ENCODE measurements around the gene PCF11.

PCF11 gene

GRCh38 chr11:83156144-83156995, 561 bp upstream of the PCF11 start:
- DNase-seq (ENCODE audit: low spot score): peak; percentile 100

- DNase-seq (ENCODE audit: low spot score): peak; percentile 57
Observed at GRCh38 chr11:83157594-83158356, 844 bp downstream of the PCF11 start.

- DNase-seq (ENCODE audit: low spot score): no peak
Observed at GRCh38 chr11:83158357-83158786, 1.4 kb downstream of the PCF11 start.

- no peak for DNase-seq (ENCODE audit: low spot score)
Observed at GRCh38 chr11:83158965-83159901, 2.3 kb downstream of the PCF11 start.

- no peak for DNase-seq (ENCODE audit: low spot score)
Observed at GRCh38 chr11:83159902-83160865, 3.3 kb downstream of the PCF11 start.

- DNase-seq (ENCODE audit: low spot score): no peak
Observed at GRCh38 chr11:83161610-83162199, 4.8 kb downstream of the PCF11 start.

- DNase-seq (ENCODE audit: low spot score): no peak
Observed at GRCh38 chr11:83162377-83162776, 5.4 kb downstream of the PCF11 start.

GRCh38 chr11:83166193-83166866, 9.4 kb downstream of the PCF11 start:
- DNase-seq (ENCODE audit: low spot score): no peak

GRCh38 chr11:83168756-83169155, 11.8 kb downstream of the PCF11 start:
- no peak for DNase-seq (ENCODE audit: low spot score)

GRCh38 chr11:83170865-83171264, 13.9 kb downstream of the PCF11 start:
- no peak for DNase-seq (ENCODE audit: low spot score)

GRCh38 chr11:83172551-83172950, 15.6 kb downstream of the PCF11 start:
- no peak for DNase-seq (ENCODE audit: low spot score)

- DNase-seq (ENCODE audit: low spot score): no peak
Observed at GRCh38 chr11:83174008-83174407, 17.1 kb downstream of the PCF11 start.

- no peak for DNase-seq (ENCODE audit: low spot score)
Observed at GRCh38 chr11:83175815-83176214, 18.9 kb downstream of the PCF11 start.

- no peak for DNase-seq (ENCODE audit: low spot score)
Observed at GRCh38 chr11:83181815-83182214, 24.9 kb downstream of the PCF11 start.

- DNase-seq (ENCODE audit: low spot score): no peak
Observed at GRCh38 chr11:83185767-83186166, 28.8 kb downstream of the PCF11 start.

- no peak for DNase-seq (ENCODE audit: low spot score)
Observed at GRCh38 chr11:83187465-83187864, 30.5 kb downstream of the PCF11 start.

GRCh38 chr11:83191491-83191890, 34.6 kb downstream of the PCF11 start:
- no peak for DNase-seq (ENCODE audit: low spot score)

- no peak for DNase-seq (ENCODE audit: low spot score)
Observed at GRCh38 chr11:83191986-83192385, 35.1 kb downstream of the PCF11 start.

GRCh38 chr11:83192606-83193245, 35.8 kb downstream of the PCF11 start:
- no peak for DNase-seq (ENCODE audit: low spot score)

Data from cerebellar cortex (tissue), 1 donor.